H9 (cell line): ENCODE data around the gene LEF1. TPM values are rescaled to one million over a fixed set of nuclear protein-coding genes. Genes with fewer than 3 reads are reported as not detected.

ENCODE experiments used
- DNase-seq: peaks from one replicate; pipeline ENCODE4 v3.0.0-alpha.2; 2017
- H2AFZ ChIP-seq: one replicate; pipeline ENCODE4 v1.6.1; 2013; ENCODE audit warnings: mild to moderate bottlenecking, low read length, control low read depth, moderate library complexity
- H2AK5ac ChIP-seq: 2 replicates; pipeline ENCODE4 v1.6.1; 2013; ENCODE audit warnings: low read length, control low read depth, mixed read lengths; ENCODE audit not compliant: insufficient read length
- H2BK120ac ChIP-seq: one replicate; pipeline ENCODE4 v1.6.1; 2013; ENCODE audit warnings: low read depth, mild to moderate bottlenecking, low read length, control low read depth, inconsistent platforms; ENCODE audit not compliant: poor library complexity, severe bottlenecking
- H2BK12ac ChIP-seq: 2 replicates; pipeline ENCODE4 v1.6.1; 2013; ENCODE audit warnings: low read length, control low read depth, mixed read lengths, low read depth; ENCODE audit not compliant: insufficient read length
- H2BK15ac ChIP-seq: 2 replicates; pipeline ENCODE4 v1.6.1; 2013; ENCODE audit warnings: low read depth, low read length, control low read depth
- H2BK20ac ChIP-seq: one replicate; pipeline ENCODE4 v1.6.1; 2013; ENCODE audit warnings: low read depth, mild to moderate bottlenecking, low read length, control low read depth, inconsistent platforms; ENCODE audit not compliant: poor library complexity, severe bottlenecking
- H2BK5ac ChIP-seq: 2 replicates; pipeline ENCODE4 v1.6.1; 2013; ENCODE audit warnings: low read length, control low read depth, mixed read lengths; ENCODE audit not compliant: insufficient read length
- H3K14ac ChIP-seq: 2 replicates; pipeline ENCODE4 v1.6.1; 2013; ENCODE audit warnings: low read length, control low read depth; ENCODE audit not compliant: insufficient read depth
- H3K18ac ChIP-seq: 2 replicates; pipeline ENCODE4 v1.6.1; 2013; ENCODE audit warnings: low read depth, mild to moderate bottlenecking, mixed read lengths, low read length, control low read depth; ENCODE audit not compliant: insufficient read length
- H3K23ac ChIP-seq: 2 replicates; pipeline ENCODE4 v1.6.1; 2013; ENCODE audit warnings: low read length, control low read depth, mixed read lengths, low read depth; ENCODE audit not compliant: insufficient read length
- H3K23me2 ChIP-seq: 2 replicates; pipeline ENCODE4 v1.6.1; 2013; ENCODE audit warnings: low read depth, mild to moderate bottlenecking, mixed read lengths, low read length, control low read depth; ENCODE audit not compliant: insufficient read length, poor library complexity, severe bottlenecking
- H3K27ac ChIP-seq: 2 replicates; pipeline ENCODE4 v1.5.1; 2013; ENCODE audit warnings: low read length, control low read depth, mixed read lengths, low read depth; ENCODE audit not compliant: insufficient read length
- H3K27me3 ChIP-seq: 2 replicates; pipeline ENCODE4 v1.6.1; 2013; ENCODE audit warnings: low read length, control low read depth, inconsistent platforms; ENCODE audit not compliant: insufficient read depth
- H3K4ac ChIP-seq: 2 replicates; pipeline ENCODE4 v1.6.1; 2013; ENCODE audit warnings: low read depth, mild to moderate bottlenecking, control low read depth, inconsistent platforms, low read length, moderate library complexity
- H3K4me1 ChIP-seq: 2 replicates; pipeline ENCODE4 v1.6.1; 2013; ENCODE audit warnings: low read length, control low read depth, inconsistent platforms; ENCODE audit not compliant: insufficient read depth
- H3K4me2 ChIP-seq: 2 replicates; pipeline ENCODE4 v1.6.1; 2013; ENCODE audit warnings: low read length, control low read depth, mixed read lengths; ENCODE audit not compliant: insufficient read length, insufficient read depth
- H3K56ac ChIP-seq: 2 replicates; pipeline ENCODE4 v1.6.1; 2013; ENCODE audit warnings: low read depth, mild to moderate bottlenecking, mixed read lengths, low read length, control low read depth; ENCODE audit not compliant: insufficient read length
- H3K79me1 ChIP-seq: 2 replicates; pipeline ENCODE4 v1.6.1; 2013; ENCODE audit warnings: low read depth, mild to moderate bottlenecking, moderate library complexity, low read length, control low read depth, inconsistent platforms; ENCODE audit not compliant: insufficient read depth, poor library complexity, severe bottlenecking
- H3K79me2 ChIP-seq: 2 replicates; pipeline ENCODE4 v1.6.1; 2013; ENCODE audit warnings: low read length, control low read depth, inconsistent platforms; ENCODE audit not compliant: insufficient read depth
- H3K9ac ChIP-seq: 2 replicates; pipeline ENCODE4 v1.6.1; 2013; ENCODE audit warnings: low read length, control low read depth, mixed read lengths; ENCODE audit not compliant: insufficient read length; ENCODE audit errors: extremely low read depth
- H3K9me3 ChIP-seq: one replicate; pipeline ENCODE4 v1.6.1; 2013; ENCODE audit warnings: low read depth, low read length, inconsistent platforms; ENCODE audit not compliant: control insufficient read depth
- H3T11ph ChIP-seq: one replicate; pipeline ENCODE4 v1.6.1; 2013; ENCODE audit warnings: mild to moderate bottlenecking, low read length, control low read depth, inconsistent platforms
- H4K20me1 ChIP-seq: one replicate; pipeline ENCODE4 v1.6.1; 2013; ENCODE audit not compliant: control insufficient read depth, insufficient read length, insufficient read depth
- H4K5ac ChIP-seq: 2 replicates; pipeline ENCODE4 v1.6.1; 2013; ENCODE audit warnings: low read depth, mild to moderate bottlenecking, mixed read lengths, low read length, control low read depth; ENCODE audit not compliant: insufficient read length
- H4K8ac ChIP-seq: replicated peaks from 2 replicates; pipeline ENCODE4 v1.6.1; 2013; ENCODE audit warnings: low read length, control low read depth, mixed read lengths, low read depth; ENCODE audit not compliant: insufficient read length
- H4K91ac ChIP-seq: 2 replicates; pipeline ENCODE4 v1.6.1; 2013; ENCODE audit warnings: low read depth, mild to moderate bottlenecking, moderate library complexity, mixed read lengths, low read length, control low read depth; ENCODE audit not compliant: insufficient read length
- H3K27ac Mint-ChIP-seq, 3 experiments: 2 replicates in 2 of 3; 3 replicates in 1 of 3; pipeline ENCODE4 v1.8.0; 2020 to 2021; ENCODE audit warnings: mixed read lengths in 3 of 3, mild to moderate bottlenecking in 1 of 3, moderate library complexity in 1 of 3
- H3K27me3 Mint-ChIP-seq: 2 replicates; pipeline ENCODE4 v1.8.0; 2021; ENCODE audit warnings: low read depth, mild to moderate bottlenecking, moderate library complexity, mixed read lengths
- H3K36me3 Mint-ChIP-seq, 3 experiments: 2 replicates in 2 of 3; 3 replicates in 1 of 3; pipeline ENCODE4 v1.8.0; 2020 to 2021; ENCODE audit warnings: low read depth in 3 of 3, mixed read lengths in 3 of 3; ENCODE audit not compliant: insufficient read depth in 1 of 3
- H3K4me1 Mint-ChIP-seq, 2 experiments: 2 replicates each; pipeline ENCODE4 v1.8.0; 2020; ENCODE audit warnings: mixed read lengths in 2 of 2
- H3K4me3 Mint-ChIP-seq, 2 experiments: 2 replicates in 1 of 2; 3 replicates in 1 of 2; pipeline ENCODE4 v1.8.0; 2020 to 2021; ENCODE audit warnings: mild to moderate bottlenecking in 2 of 2, mixed read lengths in 2 of 2, moderate library complexity in 1 of 2
- H3K9me3 Mint-ChIP-seq, 2 experiments: 2 replicates in 1 of 2; 3 replicates in 1 of 2; pipeline ENCODE4 v1.8.0; 2020; ENCODE audit warnings: mild to moderate bottlenecking in 2 of 2, mixed read lengths in 2 of 2, moderate library complexity in 1 of 2
- CTCF ChIP-seq: fragments of 200-600 bp; sonication (generic); conservative IDR thresholded peaks from 3 replicates; pipeline ENCODE4 v1.8.0; 2021; ENCODE audit warnings: antibody characterized with exemption, mild to moderate bottlenecking
- WGBS: extraction: QIAGEN DNeasy Blood & Tissue Kit; methylation state at CpG from one replicate; pipeline ENCODE4 v1.1.7; 2013; ENCODE audit warnings: missing lambda C conversion rate, low lambda C conversion rate, mixed read lengths; ENCODE audit not compliant: insufficient read length; ENCODE audit errors: extremely low coverage; 5-methylcytosine and 5-hydroxymethylcytosine counted together
- total RNA-seq: library from RNA; stranded (reverse); gene quantifications from 2 replicates; pipeline ENCODE4 v1.2.1, GENCODE V29; 2021

LEF1 gene
- total RNA-seq, 1 experiment from 2014 or later, result 2.5 TPM

GRCh38 chr4:108060164-108060563 is 108.6 kb downstream of the LEF1 start:
- no peak overlapping the region for H2BK5ac ChIP-seq
- Mint-ChIP-seq H3K36me3 (no peaks in the 10 kb centered on the region), H3K27ac (no peak overlapping the region), H3K4me1 (peaks cover 0 to 10% of the 10 kb centered on the region in 2 experiments; a peak in 2 of 4 replicates), H3K9me3 (no peaks in the 10 kb centered on the region), H3K4me3 (no peak overlapping the region), H3K27me3 (peaks cover 4% of the 10 kb centered on the region)
- no peaks in the 10 kb centered on the region; the same call in 1 of the 2 replicates for H3K4me1 ChIP-seq
- H3K4me2 ChIP-seq, result no peak overlapping the region
- no peaks in the 10 kb centered on the region for H3K23me2 ChIP-seq
- no peak overlapping the region for H3K56ac ChIP-seq
- H3K4ac ChIP-seq, result no peak overlapping the region
- no peak overlapping the region for H3T11ph ChIP-seq
- no peak overlapping the region for H2AFZ ChIP-seq
- H3K9ac ChIP-seq, result no peak overlapping the region
- no peaks in the 10 kb centered on the region for H3K79me1 ChIP-seq
- no peaks in the 10 kb centered on the region for H4K20me1 ChIP-seq
- no peak overlapping the region for H2BK20ac ChIP-seq
- H2AK5ac ChIP-seq, result no peak overlapping the region
- H4K91ac ChIP-seq, result no peak overlapping the region
- H3K79me2 ChIP-seq, result no peaks in the 10 kb centered on the region
- H3K27ac ChIP-seq, result no peak overlapping the region
- no peaks in the 10 kb centered on the region for H3K9me3 ChIP-seq
- no peak overlapping the region for H3K18ac ChIP-seq
- no peak overlapping the region for H3K14ac ChIP-seq
- no CpG with 5 or more reads among the region's 5 CpGs for WGBS
- no peak overlapping the region for H4K5ac ChIP-seq
- peak; percentile 42 for DNase-seq
- H2BK120ac ChIP-seq, result no peak overlapping the region
- no peak overlapping the region for H2BK12ac ChIP-seq
- no peak overlapping the region for H4K8ac ChIP-seq
- no peak overlapping the region for H3K23ac ChIP-seq
- H2BK15ac ChIP-seq, result no peak overlapping the region
- TF ChIP-seq CTCF, result peak; percentile 53; the same call in 2 of the 3 replicates
- H3K27me3 ChIP-seq, result no peaks in the 10 kb centered on the region
